ENCODE data around the gene LIPC. TPM values are rescaled to one million over a fixed set of nuclear protein-coding genes. Genes with fewer than 3 reads are reported as not detected.

LIPC gene
- total RNA-seq, 1 experiment from 2014 or later: not detected

- TF ChIP-seq FOXP1 (CRISPR knock-in tag; IDR thresholded peaks at IDR 0.05; ENCODE audit: borderline replicate concordance) (no peak), USF2 (CRISPR knock-in tag; IDR thresholded peaks at IDR 0.05) (no peak), AR (CRISPR knock-in tag; IDR thresholded peaks at IDR 0.05) (no peak), ZNF416 (CRISPR knock-in tag; IDR thresholded peaks at IDR 0.05) (no peak), JAZF1 (CRISPR knock-in tag; IDR thresholded peaks at IDR 0.05) (no peak), NFYB (CRISPR knock-in tag; conservative IDR thresholded peaks at IDR 0.05; ENCODE audit: low read depth) (no peak), TEAD4 (CRISPR knock-in tag; IDR thresholded peaks at IDR 0.05) (no peak), ZNF263 (CRISPR knock-in tag; IDR thresholded peaks at IDR 0.05; ENCODE audit: low read depth) (no peak), HMGA2 (CRISPR knock-in tag; IDR thresholded peaks at IDR 0.05) (no peak), ZBTB21 (CRISPR knock-in tag; IDR thresholded peaks at IDR 0.05; ENCODE audit: borderline replicate concordance) (no peak), ZNF425 (CRISPR knock-in tag; conservative IDR thresholded peaks at IDR 0.05) (no peak), SMAD4 (CRISPR knock-in tag; IDR thresholded peaks at IDR 0.05) (no peak)
Observed at GRCh38 chr15:58524247-58524646, 92.5 kb downstream of the LIPC start (continued).

- no peaks in the 10 kb centered on the region for H3K36me3 Mint-ChIP-seq
- H3K9me3 Mint-ChIP-seq: no peaks in the 10 kb centered on the region
- ATAC-seq: no peak
- peaks cover 17% of the 10 kb centered on the region for H3K4me1 Mint-ChIP-seq
- ChIA-PET CTCF (no interaction called here), POLR2A (no interaction called here)
- H3K4me3 Mint-ChIP-seq: no peak overlapping the region
- TF ChIP-seq MYBL2 (CRISPR knock-in tag; IDR thresholded peaks at IDR 0.05) (no peak), PREB (CRISPR knock-in tag; IDR thresholded peaks at IDR 0.05; ENCODE audit: borderline replicate concordance) (no peak), ZNF263 (CRISPR knock-in tag; IDR thresholded peaks at IDR 0.05; ENCODE audit: low read depth) (no peak), SMAD4 (CRISPR knock-in tag; IDR thresholded peaks at IDR 0.05) (no peak), USF1 (CRISPR knock-in tag; IDR thresholded peaks at IDR 0.05) (no peak), TP53 (CRISPR knock-in tag; IDR thresholded peaks at IDR 0.05) (no peak), E2F4 (CRISPR knock-in tag; IDR thresholded peaks at IDR 0.05; ENCODE audit: borderline replicate concordance, low read depth) (no peak), ERG (CRISPR knock-in tag; IDR thresholded peaks at IDR 0.05) (no peak), NFATC4 (CRISPR knock-in tag; IDR thresholded peaks at IDR 0.05) (no peak), PRDM15 (CRISPR knock-in tag; IDR thresholded peaks at IDR 0.05) (no peak)
- no peak for DNase-seq (ENCODE audit: low spot score)
- no peak overlapping the region for H3K27ac Mint-ChIP-seq
- H3K27me3 Mint-ChIP-seq (ENCODE audit: low read depth): no peaks in the 10 kb centered on the region
Observed at GRCh38 chr15:58525991-58526421, 94.2 kb downstream of the LIPC start.
